HepG2 (cell line): ENCODE data around the gene SNX9. TPM values are rescaled to one million over a fixed set of nuclear protein-coding genes. Genes with fewer than 3 reads are reported as not detected.

Experiments used
- ATM ChIP-seq: fragments of 450-650 bp; IDR thresholded peaks from 2 replicates; pipeline ENCODE4 v1.7.1; 2017; ENCODE audit warnings: mild to moderate bottlenecking, borderline replicate concordance
- EP300 ChIP-seq, 3 experiments: sonication (generic) in 1 of 3; formaldehyde crosslinking in 1 of 3; IDR thresholded peaks; 2 replicates each; pipeline versions ENCODE4 v1.5.1 to v1.6.1; 2011 to 2020; ENCODE audit warnings: low read depth in 2 of 3, low read length in 2 of 3, borderline replicate concordance in 1 of 3, improper control_type of control experiment in 1 of 3, mild to moderate bottlenecking in 1 of 3, missing genetic modification reagents in 1 of 3, moderate library complexity in 1 of 3
- ESRRA ChIP-seq: sonication (generic); formaldehyde crosslinking; IDR thresholded peaks from 2 replicates; pipeline ENCODE4 v1.5.1; 2020; ENCODE audit warnings: mild to moderate bottlenecking, low read depth, missing genetic modification reagents
- GABPB1 ChIP-seq: IDR thresholded peaks from 2 replicates; pipeline ENCODE4 v1.6.1; 2016; ENCODE audit warnings: mild to moderate bottlenecking, missing genetic modification reagents, moderate library complexity, missing compliant biosample characterization
- SETDB1 ChIP-seq: sonication (generic); formaldehyde crosslinking; IDR thresholded peaks from 2 replicates; pipeline ENCODE4 v1.5.1; 2020; ENCODE audit warnings: missing genetic modification reagents, mild to moderate bottlenecking, borderline replicate concordance
- SMC3 ChIP-seq: IDR thresholded peaks from 2 replicates; pipeline ENCODE4 v1.6.1; 2011; ENCODE audit warnings: low read length, improper control_type of control experiment
- SMYD3 ChIP-seq: sonication (generic); formaldehyde crosslinking; IDR thresholded peaks from 2 replicates; pipeline ENCODE4 v1.8.1; 2023; ENCODE audit warnings: mild to moderate bottlenecking, missing genetic modification reagents
- ZNF33B ChIP-seq: sonication (generic); formaldehyde crosslinking; IDR thresholded peaks from 2 replicates; pipeline ENCODE4 v1.5.1; 2020; ENCODE audit warnings: mild to moderate bottlenecking, missing genetic modification reagents
- ZNF782 ChIP-seq: sonication (generic); formaldehyde crosslinking; IDR thresholded peaks from 2 replicates; pipeline ENCODE4 v1.4.0; 2020; ENCODE audit warnings: missing genetic modification reagents, mild to moderate bottlenecking, borderline replicate concordance
- polyA plus RNA-seq, 8 experiments: library from polyadenylated mRNA; depleted of rRNA in 3 of 8; stranded (reverse) in 7 of 8; unstranded in 1 of 8; fragments of >200 nt; fragmentation: Illumina TruSeq in 4 of 8; extraction: Trizol in 4 of 8; gene quantifications; 2 replicates each; pipeline versions ENCODE4 v1.2.1 to v1.2.3, GENCODE V29; 2011 to 2016; ENCODE audit warnings: low read depth in 4 of 8, missing spikeins in 1 of 8, mixed read lengths in 1 of 8; ENCODE audit not compliant: insufficient read depth in 1 of 8
- total RNA-seq, 5 experiments: library from RNA; depleted of rRNA; stranded (reverse); fragments of >200 nt; fragmentation: Illumina TruSeq; extraction: Trizol; gene quantifications; 2 replicates each; pipeline ENCODE4 v1.2.3, GENCODE V29; 2016; ENCODE audit warnings: low read depth in 1 of 5
- TF ChIP-seq, protein P1 (sequence below): IDR thresholded peaks from 2 replicates; pipeline ENCODE4 v1.6.1; 2018; ENCODE audit warnings: missing genetic modification reagents
- TF ChIP-seq, protein P2 (sequence below): sonication (generic); formaldehyde crosslinking; IDR thresholded peaks from 2 replicates; pipeline ENCODE4 v1.9.0; 2022; ENCODE audit warnings: missing genetic modification reagents, mild to moderate bottlenecking, borderline replicate concordance
- TF ChIP-seq, protein P3 (sequence below), 2 experiments: sonication (generic) in 1 of 2; formaldehyde crosslinking in 1 of 2; IDR thresholded peaks; 2 replicates each; pipeline versions ENCODE4 v1.5.1 to v1.6.1; 2011 to 2020; ENCODE audit warnings: borderline replicate concordance in 1 of 2, low read depth in 1 of 2, low read length in 1 of 2, mild to moderate bottlenecking in 1 of 2, missing genetic modification reagents in 1 of 2, moderate library complexity in 1 of 2
- TF ChIP-seq, protein P4 (sequence below): sonication (generic); formaldehyde crosslinking; IDR thresholded peaks from one replicate; pipeline ENCODE4 v1.5.1; 2020; ENCODE audit warnings: mild to moderate bottlenecking, missing genetic modification reagents; ENCODE audit errors: not compliant biosample characterization

Gene SNX9
- total and polyA plus RNA-seq, 2 of the 13 experiments (the other 11 are each of a cell fraction or from before 2014, with no cell fraction given): 21.9 to 36.0 TPM

DNA sequence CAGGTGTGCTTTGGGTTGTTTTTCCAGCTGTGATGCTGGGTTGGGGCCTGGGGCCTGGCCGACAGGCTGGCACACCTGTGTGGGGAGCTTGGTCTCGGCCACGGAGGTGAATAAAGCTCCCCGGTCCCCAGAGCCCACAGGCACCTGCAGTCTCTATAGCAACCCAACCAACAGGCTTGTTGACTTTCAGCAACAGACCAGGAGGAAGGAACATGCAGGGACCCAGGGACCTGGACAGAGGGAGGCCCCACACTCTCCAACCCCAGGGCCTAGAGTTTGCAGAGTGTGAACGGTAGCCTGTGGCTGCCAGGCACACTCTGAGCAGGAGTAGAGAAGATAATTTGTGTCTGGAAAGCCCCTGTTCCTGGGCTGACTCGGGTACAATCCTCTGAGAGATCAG lies 144.0 kb downstream of the SNX9 start (continued):
- TF ChIP-seq, protein P1, sequence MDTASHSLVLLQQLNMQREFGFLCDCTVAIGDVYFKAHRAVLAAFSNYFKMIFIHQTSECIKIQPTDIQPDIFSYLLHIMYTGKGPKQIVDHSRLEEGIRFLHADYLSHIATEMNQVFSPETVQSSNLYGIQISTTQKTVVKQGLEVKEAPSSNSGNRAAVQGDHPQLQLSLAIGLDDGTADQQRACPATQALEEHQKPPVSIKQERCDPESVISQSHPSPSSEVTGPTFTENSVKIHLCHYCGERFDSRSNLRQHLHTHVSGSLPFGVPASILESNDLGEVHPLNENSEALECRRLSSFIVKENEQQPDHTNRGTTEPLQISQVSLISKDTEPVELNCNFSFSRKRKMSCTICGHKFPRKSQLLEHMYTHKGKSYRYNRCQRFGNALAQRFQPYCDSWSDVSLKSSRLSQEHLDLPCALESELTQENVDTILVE (CRISPR knock-in tag): no peak
- no peak for TF ChIP-seq ATM
- no peak for TF ChIP-seq ESRRA (CRISPR knock-in tag)
- TF ChIP-seq EP300 (IDR thresholded peaks at IDR 0.05; ENCODE audit: low read depth in 2 of 2, low read length in 2 of 2): 0 out of 4 replicates have a peak, but pooled peaks of 1 of the 2 experiments have one; percentile 28
- TF ChIP-seq EP300 (CRISPR knock-in tag; IDR thresholded peaks at IDR 0.05; ENCODE audit: borderline replicate concordance): no peak
- TF ChIP-seq, protein P2, sequence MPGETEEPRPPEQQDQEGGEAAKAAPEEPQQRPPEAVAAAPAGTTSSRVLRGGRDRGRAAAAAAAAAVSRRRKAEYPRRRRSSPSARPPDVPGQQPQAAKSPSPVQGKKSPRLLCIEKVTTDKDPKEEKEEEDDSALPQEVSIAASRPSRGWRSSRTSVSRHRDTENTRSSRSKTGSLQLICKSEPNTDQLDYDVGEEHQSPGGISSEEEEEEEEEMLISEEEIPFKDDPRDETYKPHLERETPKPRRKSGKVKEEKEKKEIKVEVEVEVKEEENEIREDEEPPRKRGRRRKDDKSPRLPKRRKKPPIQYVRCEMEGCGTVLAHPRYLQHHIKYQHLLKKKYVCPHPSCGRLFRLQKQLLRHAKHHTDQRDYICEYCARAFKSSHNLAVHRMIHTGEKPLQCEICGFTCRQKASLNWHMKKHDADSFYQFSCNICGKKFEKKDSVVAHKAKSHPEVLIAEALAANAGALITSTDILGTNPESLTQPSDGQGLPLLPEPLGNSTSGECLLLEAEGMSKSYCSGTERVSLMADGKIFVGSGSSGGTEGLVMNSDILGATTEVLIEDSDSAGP (CRISPR knock-in tag): peak; percentile 18; the same call in 1 of the 2 replicates
- no peak for TF ChIP-seq GABPB1 (CRISPR knock-in tag)
- TF ChIP-seq SMC3: no peak; the same call in 1 of the 2 replicates
- no peak for TF ChIP-seq ZNF33B (CRISPR knock-in tag)
- TF ChIP-seq, protein P3, sequence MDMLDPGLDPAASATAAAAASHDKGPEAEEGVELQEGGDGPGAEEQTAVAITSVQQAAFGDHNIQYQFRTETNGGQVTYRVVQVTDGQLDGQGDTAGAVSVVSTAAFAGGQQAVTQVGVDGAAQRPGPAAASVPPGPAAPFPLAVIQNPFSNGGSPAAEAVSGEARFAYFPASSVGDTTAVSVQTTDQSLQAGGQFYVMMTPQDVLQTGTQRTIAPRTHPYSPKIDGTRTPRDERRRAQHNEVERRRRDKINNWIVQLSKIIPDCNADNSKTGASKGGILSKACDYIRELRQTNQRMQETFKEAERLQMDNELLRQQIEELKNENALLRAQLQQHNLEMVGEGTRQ (IDR thresholded peaks at IDR 0.05; ENCODE audit: low read depth, low read length): no peak
- TF ChIP-seq, protein P3 (CRISPR knock-in tag; IDR thresholded peaks at IDR 0.05; ENCODE audit: borderline replicate concordance): no peak
- TF ChIP-seq, protein P4, sequence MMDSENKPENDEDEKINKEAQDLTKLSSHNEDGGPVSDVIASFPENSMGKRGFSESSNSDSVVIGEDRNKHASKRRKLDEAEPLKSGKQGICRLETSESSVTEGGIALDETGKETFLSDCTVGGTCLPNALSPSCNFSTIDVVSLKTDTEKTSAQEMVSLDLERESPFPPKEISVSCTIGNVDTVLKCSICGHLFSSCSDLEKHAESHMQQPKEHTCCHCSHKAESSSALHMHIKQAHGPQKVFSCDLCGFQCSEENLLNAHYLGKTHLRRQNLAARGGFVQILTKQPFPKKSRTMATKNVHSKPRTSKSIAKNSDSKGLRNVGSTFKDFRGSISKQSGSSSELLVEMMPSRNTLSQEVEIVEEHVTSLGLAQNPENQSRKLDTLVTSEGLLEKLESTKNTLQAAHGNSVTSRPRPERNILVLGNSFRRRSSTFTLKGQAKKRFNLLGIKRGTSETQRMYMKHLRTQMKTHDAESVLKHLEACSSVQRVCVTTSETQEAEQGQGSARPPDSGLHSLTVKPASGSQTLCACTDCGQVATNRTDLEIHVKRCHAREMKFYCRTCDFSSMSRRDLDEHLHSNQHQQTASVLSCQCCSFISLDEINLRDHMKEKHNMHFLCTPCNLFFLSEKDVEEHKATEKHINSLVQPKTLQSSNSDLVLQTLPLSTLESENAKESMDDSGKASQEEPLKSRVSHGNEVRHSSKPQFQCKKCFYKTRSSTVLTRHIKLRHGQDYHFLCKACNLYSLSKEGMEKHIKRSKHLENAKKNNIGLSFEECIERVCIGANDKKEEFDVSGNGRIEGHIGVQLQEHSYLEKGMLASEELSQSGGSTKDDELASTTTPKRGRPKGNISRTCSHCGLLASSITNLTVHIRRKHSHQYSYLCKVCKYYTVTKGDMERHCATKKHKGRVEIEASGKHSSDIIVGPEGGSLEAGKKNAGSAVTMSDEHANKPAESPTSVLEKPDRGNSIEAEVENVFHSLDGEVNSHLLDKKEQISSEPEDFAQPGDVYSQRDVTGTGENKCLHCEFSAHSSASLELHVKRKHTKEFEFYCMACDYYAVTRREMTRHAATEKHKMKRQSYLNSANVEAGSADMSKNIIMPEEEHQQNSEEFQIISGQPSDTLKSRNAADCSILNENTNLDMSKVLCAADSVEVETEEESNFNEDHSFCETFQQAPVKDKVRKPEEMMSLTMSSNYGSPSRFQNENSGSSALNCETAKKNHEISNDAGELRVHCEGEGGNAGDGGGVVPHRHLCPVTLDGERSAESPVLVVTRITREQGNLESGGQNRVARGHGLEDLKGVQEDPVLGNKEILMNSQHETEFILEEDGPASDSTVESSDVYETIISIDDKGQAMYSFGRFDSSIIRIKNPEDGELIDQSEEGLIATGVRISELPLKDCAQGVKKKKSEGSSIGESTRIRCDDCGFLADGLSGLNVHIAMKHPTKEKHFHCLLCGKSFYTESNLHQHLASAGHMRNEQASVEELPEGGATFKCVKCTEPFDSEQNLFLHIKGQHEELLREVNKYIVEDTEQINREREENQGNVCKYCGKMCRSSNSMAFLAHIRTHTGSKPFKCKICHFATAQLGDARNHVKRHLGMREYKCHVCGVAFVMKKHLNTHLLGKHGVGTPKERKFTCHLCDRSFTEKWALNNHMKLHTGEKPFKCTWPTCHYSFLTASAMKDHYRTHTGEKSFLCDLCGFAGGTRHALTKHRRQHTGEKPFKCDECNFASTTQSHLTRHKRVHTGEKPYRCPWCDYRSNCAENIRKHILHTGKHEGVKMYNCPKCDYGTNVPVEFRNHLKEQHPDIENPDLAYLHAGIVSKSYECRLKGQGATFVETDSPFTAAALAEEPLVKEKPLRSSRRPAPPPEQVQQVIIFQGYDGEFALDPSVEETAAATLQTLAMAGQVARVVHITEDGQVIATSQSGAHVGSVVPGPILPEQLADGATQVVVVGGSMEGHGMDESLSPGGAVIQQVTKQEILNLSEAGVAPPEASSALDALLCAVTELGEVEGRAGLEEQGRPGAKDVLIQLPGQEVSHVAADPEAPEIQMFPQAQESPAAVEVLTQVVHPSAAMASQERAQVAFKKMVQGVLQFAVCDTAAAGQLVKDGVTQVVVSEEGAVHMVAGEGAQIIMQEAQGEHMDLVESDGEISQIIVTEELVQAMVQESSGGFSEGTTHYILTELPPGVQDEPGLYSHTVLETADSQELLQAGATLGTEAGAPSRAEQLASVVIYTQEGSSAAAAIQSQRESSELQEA (CRISPR knock-in tag): peak; percentile 43
- TF ChIP-seq ZNF782: no peak
- no peak for TF ChIP-seq SMYD3
- TF ChIP-seq SETDB1: no peak
